GM19099 (cell line): ENCODE results near the gene JOSD1.

Experiments
- POLR2A ChIP-seq: IDR thresholded peaks from 3 replicates; pipeline ENCODE4 v1.6.1; 2011; ENCODE audit warnings: low read depth; ENCODE audit not compliant: insufficient read length; ENCODE audit errors: extremely low read depth

Gene JOSD1

DNA sequence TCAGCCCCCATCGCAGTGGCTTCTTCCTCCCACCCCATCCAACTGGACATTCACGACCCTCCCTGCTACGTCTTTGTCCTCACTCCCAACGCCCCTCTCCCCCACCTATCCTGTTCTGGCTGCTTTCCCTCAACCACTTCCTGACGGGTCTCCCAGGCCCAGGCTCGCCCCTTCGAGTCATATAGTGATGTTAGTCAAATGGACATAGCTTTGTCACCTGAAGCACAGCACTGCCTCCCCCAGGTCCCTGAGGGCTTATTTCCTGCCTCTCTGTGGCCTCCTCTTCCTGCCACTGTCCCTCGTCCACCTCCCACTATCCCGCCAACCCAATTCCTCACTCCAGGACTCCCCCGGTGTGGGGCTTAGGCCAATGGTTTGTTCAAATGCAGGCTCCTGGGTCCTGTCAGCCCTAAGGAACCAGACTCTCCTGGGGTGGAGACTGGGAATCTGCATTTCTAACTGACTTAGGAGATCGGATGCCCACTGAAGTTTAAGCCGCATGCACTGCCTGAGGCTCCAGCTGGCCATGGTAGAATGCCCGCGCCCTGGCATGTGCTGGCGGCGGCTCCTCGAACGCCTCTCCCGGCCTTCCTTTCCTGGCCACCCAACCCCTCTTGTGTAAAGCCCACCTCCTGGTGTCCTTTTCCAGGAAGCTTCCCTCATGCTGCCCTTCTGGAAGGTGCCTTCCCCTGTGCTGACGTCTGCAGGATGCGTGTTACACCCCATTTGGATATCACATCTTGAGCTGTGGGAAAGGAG, 36.7 kb upstream of the JOSD1 start:
- TF ChIP-seq POLR2A = no peak

DNA sequence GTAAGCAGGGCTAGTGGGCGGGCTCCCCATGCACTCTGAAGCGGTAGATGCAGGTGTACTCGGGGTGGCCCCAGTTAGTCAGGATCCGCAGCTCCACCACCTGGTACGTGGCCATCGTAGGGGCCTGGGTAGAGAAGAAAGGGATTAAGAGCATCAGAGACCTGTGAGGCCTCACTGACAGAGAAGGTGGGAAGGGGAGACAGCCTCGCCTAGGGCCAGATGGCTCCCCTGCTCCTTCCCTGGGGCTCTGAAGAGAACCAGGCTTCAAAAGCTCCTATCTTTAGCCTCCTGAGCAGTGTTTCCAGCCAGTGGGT, 35.5 kb upstream of the JOSD1 start:
- peak; percentile 2 for TF ChIP-seq POLR2A

DNA sequence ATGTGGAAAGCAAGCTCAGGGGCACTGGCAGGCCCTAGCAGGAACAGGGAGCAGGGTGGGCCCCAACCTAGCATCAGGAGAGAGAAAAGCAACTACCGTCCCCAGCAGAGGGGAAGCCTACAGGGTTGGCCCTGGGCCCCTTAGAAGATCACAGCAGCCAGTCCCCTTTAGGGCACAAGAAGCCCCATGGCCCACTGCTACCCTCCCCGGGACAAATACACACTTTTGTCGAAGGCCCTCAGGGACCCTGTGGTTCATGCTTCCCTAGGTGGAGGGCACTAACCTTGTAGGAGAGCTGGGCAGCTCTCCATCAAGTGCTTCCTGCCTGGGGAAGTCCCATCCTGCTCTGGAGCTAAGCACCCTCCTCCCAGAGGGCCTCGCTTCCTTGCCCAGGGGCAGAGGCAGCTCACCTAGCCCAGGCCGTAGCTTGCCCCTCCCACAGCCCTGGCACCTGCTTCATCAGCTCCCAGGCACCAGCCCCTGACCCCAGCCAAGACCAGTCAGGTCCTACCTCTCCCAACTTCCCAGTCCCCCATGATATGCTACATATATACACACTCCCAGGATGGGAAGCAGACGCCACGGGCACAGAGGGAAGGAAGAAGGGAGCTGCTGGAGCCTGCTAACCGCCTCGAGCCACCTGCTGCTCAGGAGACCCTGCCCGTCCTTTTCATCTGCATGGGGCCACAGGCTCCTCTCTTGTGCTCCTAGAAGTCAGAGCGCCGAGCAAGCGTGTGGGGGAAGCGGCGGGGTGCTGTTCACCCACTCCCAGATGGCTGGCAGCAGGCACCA, 34.9 kb upstream of the JOSD1 start:
- peak; percentile 34 for TF ChIP-seq POLR2A

GRCh38 chr22:38735126-38735464, 34.4 kb upstream of the JOSD1 start:
- TF ChIP-seq POLR2A = no peak

DNA sequence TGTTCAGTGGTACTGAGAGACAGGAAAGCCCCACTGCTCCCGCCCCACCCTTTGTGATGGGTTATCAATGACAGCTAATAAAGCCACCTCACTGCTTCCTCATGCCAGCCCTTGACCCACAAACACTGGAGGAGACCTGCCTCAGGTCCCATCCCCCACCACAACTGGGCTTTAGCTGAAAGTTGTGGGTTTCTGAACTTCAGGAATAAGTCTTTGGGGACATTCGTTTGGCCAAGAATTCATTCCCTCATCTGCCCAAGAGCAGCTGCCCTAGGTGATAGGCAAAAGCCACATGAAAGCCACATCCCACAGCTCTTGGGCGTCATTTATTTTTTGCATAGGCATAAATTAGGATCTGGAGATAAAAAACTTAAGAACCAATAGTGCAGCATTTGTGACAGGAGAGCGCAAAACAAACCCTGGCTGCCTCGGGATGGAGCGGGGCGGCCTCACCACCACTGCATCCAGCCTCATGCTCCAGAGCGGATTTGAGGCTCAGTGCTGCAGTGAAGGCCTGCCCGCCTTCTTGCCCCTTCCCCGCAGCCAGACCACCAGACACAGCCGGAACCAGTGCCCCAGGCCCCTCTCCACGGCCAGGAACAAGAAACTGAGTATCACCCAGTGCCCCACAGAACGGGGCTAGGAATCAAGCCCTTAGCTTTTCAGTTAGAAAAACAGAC, 33.8 kb upstream of the JOSD1 start:
- no peak for TF ChIP-seq POLR2A

GRCh38 chr22:38733724-38734381, 33.1 kb upstream of the JOSD1 start:
- no peak for TF ChIP-seq POLR2A

DNA sequence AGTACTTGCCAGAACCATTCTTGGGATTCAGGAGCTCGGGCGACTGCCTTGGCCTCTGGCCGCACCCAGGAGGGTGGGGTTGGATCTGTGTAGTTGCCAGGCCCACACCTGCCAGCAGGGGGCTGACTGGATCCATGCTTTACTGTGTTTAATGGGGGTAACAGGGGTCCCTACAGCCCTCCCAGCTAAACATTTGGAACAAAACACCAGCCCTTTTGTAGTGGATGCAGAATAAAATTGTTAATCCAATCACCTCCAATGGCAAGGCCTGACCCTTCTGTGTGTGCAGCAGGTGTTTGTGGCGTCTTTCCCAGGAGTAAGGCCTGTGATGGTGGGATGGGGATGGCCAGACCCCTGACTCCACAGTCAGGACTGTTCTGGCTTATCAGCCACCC, 32.6 kb upstream of the JOSD1 start:
- no peak for TF ChIP-seq POLR2A

DNA sequence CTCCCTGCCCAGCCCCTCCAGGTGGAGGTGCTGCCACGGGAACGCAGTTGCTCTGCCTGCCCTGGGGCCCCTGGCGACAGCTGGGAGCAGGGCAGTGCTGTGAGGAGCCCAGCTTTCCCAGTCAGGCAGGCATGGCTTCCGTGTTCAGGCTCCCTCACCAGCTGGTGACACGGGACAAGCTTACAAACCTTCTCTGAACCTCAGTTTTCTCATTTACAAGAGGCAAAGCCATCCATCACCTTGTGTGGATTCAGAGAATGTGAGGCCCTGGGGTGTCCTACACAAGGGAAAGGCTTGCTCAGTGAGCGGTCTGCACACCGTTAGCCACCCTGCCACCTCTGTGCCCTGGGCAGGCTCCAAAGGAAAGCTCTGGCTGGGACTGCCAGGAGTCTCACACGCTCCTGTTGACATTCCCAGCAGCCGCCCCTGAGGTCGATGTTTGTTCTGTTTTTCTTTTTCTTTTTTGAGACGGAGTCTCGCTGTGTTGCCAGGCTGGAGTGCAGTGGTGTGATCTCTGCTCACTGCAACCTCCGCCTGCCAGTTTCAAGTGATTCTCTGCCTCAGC, 31.6 kb upstream of the JOSD1 start:
- no peak for TF ChIP-seq POLR2A

DNA sequence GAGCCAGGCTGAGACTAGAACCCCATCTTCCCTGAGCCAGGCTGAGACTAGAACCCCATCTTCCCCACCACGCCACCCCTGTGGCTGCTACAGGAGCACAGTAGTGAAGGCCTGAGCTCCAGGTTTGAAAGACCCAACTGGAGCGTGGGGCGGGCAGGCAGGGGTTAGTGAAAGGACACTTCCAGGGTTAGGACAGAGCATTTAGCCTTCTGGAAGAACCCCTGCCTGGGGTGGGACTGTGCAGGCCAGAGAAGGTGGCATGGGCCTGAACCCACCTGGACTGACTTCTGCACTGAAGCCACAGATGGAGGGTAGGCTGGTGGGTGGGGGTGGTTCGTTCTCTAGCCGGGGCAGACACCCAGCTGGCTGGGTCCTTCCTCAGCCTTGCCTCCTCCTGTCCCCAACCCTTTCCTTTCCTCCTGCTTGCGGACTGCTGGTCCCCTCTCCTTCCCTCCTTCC, 31.0 kb upstream of the JOSD1 start:
- TF ChIP-seq POLR2A = no peak

- TF ChIP-seq POLR2A = no peak
Measured at GRCh38 chr22:38730411-38730871, 29.7 kb upstream of the JOSD1 start.

DNA sequence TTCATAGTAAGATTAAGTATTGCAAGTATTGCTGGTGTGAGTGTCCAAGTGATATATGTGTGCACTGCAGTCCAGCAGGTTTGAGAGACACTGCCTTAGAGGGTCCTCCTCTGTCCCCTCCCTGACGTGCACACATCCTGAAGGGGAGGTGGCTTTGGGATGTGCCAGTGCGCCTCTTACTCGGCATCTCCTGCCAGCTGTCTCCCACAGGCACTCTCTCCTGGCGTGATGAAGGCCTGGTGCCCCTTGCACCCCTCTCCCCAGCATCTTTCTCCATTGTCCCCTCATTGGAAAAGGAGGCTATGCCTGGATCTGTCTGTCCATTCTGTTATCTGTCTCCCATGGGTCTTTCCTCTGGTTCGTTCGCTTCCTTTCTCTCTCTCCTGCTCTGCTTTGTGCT, 29.2 kb upstream of the JOSD1 start:
- TF ChIP-seq POLR2A = no peak

- TF ChIP-seq POLR2A = no peak
Measured at GRCh38 chr22:38728871-38729796, 28.4 kb upstream of the JOSD1 start.

- TF ChIP-seq POLR2A = no peak
Measured at GRCh38 chr22:38727530-38728451, 27.0 kb upstream of the JOSD1 start.
